Measurements from ENCODE around the gene HSD3B2.
"Not testable (repeated sequence)": the region's sequence is repeated elsewhere in the genome, so short reads cannot be mapped to it uniquely, and the experiment has no call there.

The HSD3B2 gene

GRCh38 chr1:119414950-119415349, at the start of gene HSD3B2:
Gene HSD3B2 (plus strand): TSS chr1:119415150. CDS start chr1:119415420, 270 bp downstream.
- DNase-seq: no peak

- DNase-seq: no peak
Measured at GRCh38 chr1:119366424-119366823, 48.5 kb upstream of the HSD3B2 start.

GRCh38 chr1:119367432-119368124, 47.4 kb upstream of the HSD3B2 start:
- no peak for DNase-seq

- DNase-seq: no peak
Measured at GRCh38 chr1:119368554-119368953, 46.4 kb upstream of the HSD3B2 start, which contains the start of gene HAO2. Gene HAO2 (plus strand): TSS chr1:119368785. CDS start chr1:119381086, 12,301 bp downstream.

GRCh38 chr1:119370748-119371147, 44.2 kb upstream of the HSD3B2 start:
- no peak for DNase-seq

GRCh38 chr1:119371815-119372214, 43.1 kb upstream of the HSD3B2 start:
- no peak for DNase-seq

GRCh38 chr1:119372503-119373086, 42.4 kb upstream of the HSD3B2 start:
- DNase-seq: no peak

- no peak for DNase-seq
Measured at GRCh38 chr1:119373465-119373864, 41.5 kb upstream of the HSD3B2 start.

- no peak for DNase-seq
Measured at GRCh38 chr1:119374208-119374874, 40.6 kb upstream of the HSD3B2 start.

GRCh38 chr1:119375366-119375765, 39.6 kb upstream of the HSD3B2 start:
- no peak for DNase-seq

- no peak for DNase-seq
Measured at GRCh38 chr1:119376594-119376993, 38.4 kb upstream of the HSD3B2 start.

- not testable (repeated sequence) for DNase-seq
Measured at GRCh38 chr1:119377594-119377993, 37.4 kb upstream of the HSD3B2 start.

- DNase-seq: no peak
Measured at GRCh38 chr1:119379117-119379516, 35.8 kb upstream of the HSD3B2 start.

- DNase-seq: no peak
Measured at GRCh38 chr1:119380304-119380703, 34.6 kb upstream of the HSD3B2 start.

- no peak for DNase-seq
Measured at GRCh38 chr1:119380983-119381662, 33.8 kb upstream of the HSD3B2 start.

GRCh38 chr1:119384591-119384990, 30.4 kb upstream of the HSD3B2 start:
- no peak for DNase-seq

- DNase-seq: no peak
Measured at GRCh38 chr1:119385650-119386049, 29.3 kb upstream of the HSD3B2 start.

GRCh38 chr1:119387858-119388257, 27.1 kb upstream of the HSD3B2 start:
- DNase-seq: no peak

- no peak for DNase-seq
Measured at GRCh38 chr1:119388450-119388849, 26.5 kb upstream of the HSD3B2 start.

GRCh38 chr1:119390526-119390925, 24.4 kb upstream of the HSD3B2 start:
- no peak for DNase-seq

GRCh38 chr1:119391749-119392148, 23.2 kb upstream of the HSD3B2 start:
- no peak for DNase-seq

- no peak for DNase-seq
Measured at GRCh38 chr1:119394085-119394484, 20.9 kb upstream of the HSD3B2 start.

GRCh38 chr1:119396982-119397381, 18.0 kb upstream of the HSD3B2 start:
- DNase-seq: no peak

GRCh38 chr1:119397986-119398385, 17.0 kb upstream of the HSD3B2 start:
- no peak for DNase-seq

Measured in NCI-H2107 (cell line).